HTR-8/SVneo (cell line): ENCODE results near the gene BGLAP.
"Not testable (repeated sequence)": the region's sequence is repeated elsewhere in the genome, so short reads cannot be mapped to it uniquely, and the experiment has no call there.

Experiments
- DNase-seq: peaks from one replicate; pipeline ENCODE4 v3.0.0; 2011; ENCODE audit warnings: low spot score, mixed read lengths; ENCODE audit not compliant: insufficient read length
- FAIRE-seq: peaks from 2 replicates; lab custom pipeline; 2011; peaks lifted over from hg19 to GRCh38; lab: Jason Lieb, UNC

Gene BGLAP

GRCh38 chr1:156241926-156242325 lies at the start of gene BGLAP:
TSS of gene BGLAP (plus strand) at chr1:156242184. CDS start at chr1:156242232, 48 bp downstream.
- FAIRE-seq, result no peak

GRCh38 chr1:156193208-156193487 lies 48.8 kb upstream of the BGLAP start:
- DNase-seq (no peak), FAIRE-seq (no peak)

More at GRCh38 chr1:156241926-156242325, at the start of gene BGLAP:
- no peak for DNase-seq

- FAIRE-seq, result peak; percentile 33
These were observed 48.3 kb upstream of the BGLAP start, which contains the start of gene SLC25A44 for GRCh38 chr1:156193488-156194299. TSS of gene SLC25A44 (plus strand) at chr1:156194104. CDS start at chr1:156199848, 5,744 bp downstream.

GRCh38 chr1:156194300-156194652 lies 47.7 kb upstream of the BGLAP start:
- FAIRE-seq, result no peak
- no peak for DNase-seq

More at GRCh38 chr1:156193488-156194299, 48.3 kb upstream of the BGLAP start, which contains the start of gene SLC25A44:
- peak; percentile 95 for DNase-seq

- FAIRE-seq, result no peak
- no peak for DNase-seq
These were observed 46.1 kb upstream of the BGLAP start for GRCh38 chr1:156195853-156196252.

- FAIRE-seq (no peak), DNase-seq (no peak)
These were observed 45.5 kb upstream of the BGLAP start for GRCh38 chr1:156196445-156196844.

GRCh38 chr1:156198831-156199349 lies 43.1 kb upstream of the BGLAP start:
- DNase-seq (no peak), FAIRE-seq (no peak)

GRCh38 chr1:156200044-156200443 lies 41.9 kb upstream of the BGLAP start:
- no peak for FAIRE-seq
- no peak for DNase-seq

- FAIRE-seq, result no peak
- DNase-seq, result no peak
These were observed 38.7 kb upstream of the BGLAP start for GRCh38 chr1:156203331-156203730.

GRCh38 chr1:156204686-156205085 lies 37.3 kb upstream of the BGLAP start:
- DNase-seq (no peak), FAIRE-seq (no peak)

GRCh38 chr1:156211243-156211642 lies 30.7 kb upstream of the BGLAP start:
- DNase-seq (no peak), FAIRE-seq (no peak)

- DNase-seq (no peak), FAIRE-seq (no peak)
These were observed 29.9 kb upstream of the BGLAP start for GRCh38 chr1:156212130-156212529.

GRCh38 chr1:156212833-156213643 lies 28.9 kb upstream of the BGLAP start, which contains the start of gene PMF1:
TSS of gene PMF1 (plus strand) at chr1:156213007. CDS start at chr1:156213016, 9 bp downstream.
- FAIRE-seq (no peak), DNase-seq (peak; percentile 97)

GRCh38 chr1:156213644-156213966 lies 28.4 kb upstream of the BGLAP start:
- DNase-seq (no peak), FAIRE-seq (no peak)

- DNase-seq, result no peak
These were observed 27.8 kb upstream of the BGLAP start for GRCh38 chr1:156214024-156214748.

GRCh38 chr1:156216361-156217086 lies 25.5 kb upstream of the BGLAP start:
- FAIRE-seq, result peak; percentile 100

More at GRCh38 chr1:156214024-156214748, 27.8 kb upstream of the BGLAP start:
- no peak for FAIRE-seq

GRCh38 chr1:156217871-156218270 lies 24.1 kb upstream of the BGLAP start:
- DNase-seq, result no peak
- FAIRE-seq, result no peak

More at GRCh38 chr1:156216361-156217086, 25.5 kb upstream of the BGLAP start:
- not testable (repeated sequence) for DNase-seq

- no peak for FAIRE-seq
- DNase-seq, result no peak
These were observed 21.8 kb upstream of the BGLAP start for GRCh38 chr1:156220226-156220625.

- FAIRE-seq (no peak), DNase-seq (no peak)
These were observed 19.8 kb upstream of the BGLAP start for GRCh38 chr1:156221986-156222692.
